PC-3 (cell line): ENCODE measurements around the gene MLLT3. TPM values are rescaled to one million over a fixed set of nuclear protein-coding genes. Genes with fewer than 3 reads are reported as not detected.

Experiments
- ATAC-seq: fragments of 200-7000 bp; cut with Tn5 transposase; 2 replicates; pipeline ENCODE4 v1.9.1; 2020; ENCODE audit warnings: mild to moderate bottlenecking, moderate library complexity
- BruUV-seq: library from RNA; stranded (reverse); fragments of 400-500 nt; replicated peaks from 2 replicates; lab custom pipeline; 2021; lab: Mats Ljungman, UMichigan
- CTCF ChIA-PET: fragments of 300-600 bp; sonication (Branson Sonifier 250); formaldehyde crosslinking; loops from one replicate; lab custom pipeline; 2022; ENCODE audit warnings: antibody characterized with exemption; lab: Charles Lee
- POLR2A ChIA-PET: fragments of 300-600 bp; sonication (Branson Sonifier 250); formaldehyde crosslinking; loops from one replicate; lab custom pipeline; 2022; ENCODE audit warnings: antibody characterized with exemption; ENCODE audit not compliant: unreplicated experiment; lab: Charles Lee
- DNase-seq: peaks from one replicate; pipeline ENCODE4 v3.0.0-alpha.2; 2015
- H2AFZ ChIP-seq: fragments of 300-600 bp; sonication (generic); 2 replicates; pipeline ENCODE4 v1.6.0; 2016; ENCODE audit warnings: antibody characterized with exemption, low read length
- H3F3A ChIP-seq: fragments of 300-600 bp; sonication (generic); one replicate; pipeline ENCODE4 v1.6.0; 2017; ENCODE audit warnings: antibody characterized with exemption, low read length, control low read depth, mild to moderate bottlenecking; ENCODE audit not compliant: unreplicated experiment
- H3K27ac ChIP-seq: fragments of 300-600 bp; sonication (generic); 2 replicates; pipeline ENCODE4 v1.5.1; 2016; ENCODE audit warnings: mild to moderate bottlenecking, low read length
- H3K27me3 ChIP-seq: fragments of 300-600 bp; sonication (generic); 2 replicates; pipeline ENCODE4 v1.6.1; 2016; ENCODE audit warnings: low read length, mixed read lengths
- H3K36me3 ChIP-seq: fragments of 300-600 bp; sonication (generic); 2 replicates; pipeline ENCODE4 v1.6.1; 2016; ENCODE audit warnings: low read depth, mixed run types, low read length, mixed read lengths
- H3K4me1 ChIP-seq: fragments of 300-600 bp; sonication (generic); 2 replicates; pipeline ENCODE4 v1.5.1; 2016; ENCODE audit warnings: low read length; ENCODE audit not compliant: insufficient read depth
- H3K4me2 ChIP-seq: fragments of 300-600 bp; sonication (generic); 2 replicates; pipeline ENCODE4 v1.6.0; 2016; ENCODE audit warnings: low read length
- H3K4me3 ChIP-seq: fragments of 300-600 bp; sonication (generic); 2 replicates; pipeline ENCODE4 v1.5.1; 2016; ENCODE audit warnings: mild to moderate bottlenecking, low read length, mixed read lengths
- H3K79me2 ChIP-seq: fragments of 300-600 bp; sonication (generic); 2 replicates; pipeline ENCODE4 v1.6.1; 2017; ENCODE audit warnings: low read length, mixed read lengths
- H3K9ac ChIP-seq: fragments of 300-600 bp; sonication (generic); 2 replicates; pipeline ENCODE4 v1.6.0; 2016; ENCODE audit warnings: mild to moderate bottlenecking, low read length
- H3K9me2 ChIP-seq: fragments of 300-600 bp; sonication (generic); replicated peaks from 2 replicates; pipeline ENCODE4 v1.6.1; 2016; ENCODE audit warnings: mixed run types, low read length, mixed read lengths
- H3K9me3 ChIP-seq: fragments of 300-600 bp; sonication (generic); 2 replicates; pipeline ENCODE4 v1.6.1; 2016; ENCODE audit warnings: low read length, mixed read lengths
- H4K20me1 ChIP-seq: fragments of 300-600 bp; sonication (generic); 2 replicates; pipeline ENCODE4 v1.6.1; 2016; ENCODE audit warnings: low read length, mixed read lengths
- CTCF ChIP-seq: fragments of 300-600 bp; sonication (generic); conservative IDR thresholded peaks from 2 replicates; pipeline ENCODE4 v1.5.1; 2017; ENCODE audit warnings: antibody characterized with exemption, low read depth, mild to moderate bottlenecking, low read length
- EZH2 ChIP-seq: fragments of 300-600 bp; sonication (generic); IDR thresholded peaks from one replicate; pipeline ENCODE4 v1.6.1; 2017; ENCODE audit warnings: antibody characterized with exemption, mild to moderate bottlenecking, low read length; ENCODE audit not compliant: unreplicated experiment
- EZH2phosphoT487 ChIP-seq: fragments of 300-600 bp; sonication (generic); IDR thresholded peaks from 2 replicates; pipeline ENCODE4 v1.6.1; 2018; ENCODE audit warnings: mild to moderate bottlenecking, antibody characterized with exemption, low read length, borderline replicate concordance
- intact Hi-C: fragments of 100-400 bp; cut with micrococcal nuclease; formaldehyde crosslinking; loops from 2 replicates; pipeline ENCODE4 v1.9.0; 2023
- total RNA-seq: library from RNA; depleted of rRNA; stranded (reverse); fragments of >200 nt; gene quantifications from 2 replicates; pipeline ENCODE4 v1.2.3, GENCODE V29; 2014

Gene MLLT3
- total RNA-seq, 1 experiment from 2014 or later, result 7.1 TPM

- ChIA-PET POLR2A (no interaction called here), CTCF (no interaction called here)
- no TSS peak for BruUV-seq
- Histone ChIP-seq H3K27me3 (peaks cover 28% of the 10 kb centered on the region), H3K79me2 (no peaks in the 10 kb centered on the region), H3K9ac (no peak overlapping the region), H3K9me2 (no peaks in the 10 kb centered on the region), H3K36me3 (no peaks in the 10 kb centered on the region), H3K9me3 (no peaks in the 10 kb centered on the region), H4K20me1 (no peaks in the 10 kb centered on the region), H3F3A (no peaks in the 10 kb centered on the region), H3K27ac (no peak overlapping the region), H3K4me3 (no peak overlapping the region), H2AFZ (no peak overlapping the region), H3K4me1 (no peaks in the 10 kb centered on the region), H3K4me2 (no peak overlapping the region)
- ATAC-seq (no peak), DNase-seq (no peak)
- intact Hi-C loops, result no loop called here
- no peak for TF ChIP-seq EZH2
Measured at GRCh38 chr9:20300430-20301115, 321.7 kb downstream of the MLLT3 start.

- Histone ChIP-seq H2AFZ (no peak overlapping the region), H3K79me2 (no peaks in the 10 kb centered on the region), H3K4me3 (no peak overlapping the region), H3K36me3 (no peaks in the 10 kb centered on the region), H3K4me1 (no peaks in the 10 kb centered on the region), H3F3A (no peaks in the 10 kb centered on the region), H4K20me1 (no peaks in the 10 kb centered on the region), H3K27ac (no peak overlapping the region), H3K9me2 (no peaks in the 10 kb centered on the region), H3K4me2 (no peak overlapping the region), H3K9ac (no peak overlapping the region), H3K9me3 (no peaks in the 10 kb centered on the region), H3K27me3 (0 out of 2 replicates have a peak, but pooled peaks cover 7% of the 10 kb centered on the region)
- CTCF ChIA-PET, result no interaction called here
- TF ChIP-seq CTCF (no peak), EZH2 (no peak), EZH2phosphoT487 (no peak)
- no TSS peak for BruUV-seq
- intact Hi-C loops, result no loop called here
- POLR2A ChIA-PET, result no interaction called here
- no peak for DNase-seq
- no peak for ATAC-seq
Measured at GRCh38 chr9:20297646-20298084, 324.6 kb downstream of the MLLT3 start.

GRCh38 chr9:20295555-20295954 is 326.7 kb downstream of the MLLT3 start:
- Histone ChIP-seq H3K9me2 (no peaks in the 10 kb centered on the region), H3K4me1 (no peaks in the 10 kb centered on the region), H3K4me2 (no peak overlapping the region), H3K27ac (no peak overlapping the region), H3F3A (no peaks in the 10 kb centered on the region), H4K20me1 (no peaks in the 10 kb centered on the region), H3K4me3 (no peak overlapping the region), H3K79me2 (no peaks in the 10 kb centered on the region), H3K9me3 (no peaks in the 10 kb centered on the region), H3K27me3 (peaks cover 10% of the 10 kb centered on the region; the same call in 1 of the 2 replicates), H3K36me3 (no peaks in the 10 kb centered on the region), H3K9ac (no peak overlapping the region), H2AFZ (no peak overlapping the region)
- CTCF ChIA-PET, result no interaction called here
- TF ChIP-seq EZH2 (no peak), CTCF (no peak), EZH2phosphoT487 (no peak)
- no peak for DNase-seq
- POLR2A ChIA-PET, result no interaction called here
- intact Hi-C loops, result no loop called here
- no peak for ATAC-seq
- no TSS peak for BruUV-seq
